T-helper 2 cell treated with Interferon-gamma antibody and Interleukin-4, amounts not matched to agents 100 ng/mL and 5 ng/mL, for 36 hours (primary cell): ENCODE measurements around the gene IGSF22. TPM values are rescaled to one million over a fixed set of nuclear protein-coding genes. Genes with fewer than 3 reads are reported as not detected.

Source experiments
- intact Hi-C: fragments of 100-400 bp; cut with micrococcal nuclease; formaldehyde crosslinking; loops from one replicate; pipeline ENCODE4 v1.15.1; 2023
- total RNA-seq: library from RNA; stranded (reverse); gene quantifications from 2 replicates; pipeline ENCODE4 v1.2.3, GENCODE V29; 2022

The IGSF22 gene
- total RNA-seq, 1 donor from 2014 or later = 0.48 TPM

- intact Hi-C loops = no loop called here
These were observed 10.5 kb downstream of the IGSF22 start for GRCh38 chr11:18715476-18715875.

- intact Hi-C loops = no loop called here
These were observed 11.6 kb downstream of the IGSF22 start for GRCh38 chr11:18714443-18714780.

GRCh38 chr11:18713646-18714442, 12.1 kb downstream of the IGSF22 start:
- intact Hi-C loops = no loop called here

- intact Hi-C loops = no loop called here
These were observed 15.4 kb downstream of the IGSF22 start for GRCh38 chr11:18710545-18710944.

- intact Hi-C loops = no loop called here
These were observed 16.6 kb downstream of the IGSF22 start for GRCh38 chr11:18709414-18709813.

- intact Hi-C loops = loop anchor here (2.0 kb wide), 1 partner anchor 13 kb away; no protein-coding TSS in a partner anchor
These were observed 18.1 kb downstream of the IGSF22 start for GRCh38 chr11:18707811-18708340.

- intact Hi-C loops = loop anchor here (2.0 kb wide), 1 partner anchor 14 kb away; no protein-coding TSS in a partner anchor
These were observed 19.4 kb downstream of the IGSF22 start for GRCh38 chr11:18706330-18707243.

GRCh38 chr11:18705651-18706281, 20.2 kb downstream of the IGSF22 start:
- intact Hi-C loops = loop anchor here (2.0 kb wide), 1 partner anchor 15 kb away; no protein-coding TSS in a partner anchor

- intact Hi-C loops = no loop called here
These were observed 21.3 kb downstream of the IGSF22 start for GRCh38 chr11:18704698-18705097.

- intact Hi-C loops = no loop called here
These were observed 21.8 kb downstream of the IGSF22 start for GRCh38 chr11:18704045-18704645.

- intact Hi-C loops = no loop called here
These were observed 22.8 kb downstream of the IGSF22 start for GRCh38 chr11:18703001-18703763.

GRCh38 chr11:18701614-18702216, 24.3 kb downstream of the IGSF22 start:
- intact Hi-C loops = no loop called here

GRCh38 chr11:18700872-18701271, 25.1 kb downstream of the IGSF22 start:
- intact Hi-C loops = loop anchor here (1.0 kb wide), 1 partner anchor 29 kb away; no protein-coding TSS in a partner anchor

GRCh38 chr11:18700375-18700774, 25.6 kb downstream of the IGSF22 start:
- intact Hi-C loops = loop anchor here (1.0 kb wide), 1 partner anchor 28 kb away; no protein-coding TSS in a partner anchor

- intact Hi-C loops = loop anchor here (1.0 kb wide), 1 partner anchor 28 kb away; no protein-coding TSS in a partner anchor
These were observed 26.1 kb downstream of the IGSF22 start for GRCh38 chr11:18699848-18700261.

- intact Hi-C loops = no loop called here
These were observed 26.8 kb downstream of the IGSF22 start for GRCh38 chr11:18699269-18699596.

GRCh38 chr11:18698341-18699268, 27.4 kb downstream of the IGSF22 start, which contains the start of gene TMEM86A:
TSS of gene TMEM86A (plus strand) at chr11:18698779. CDS start at chr11:18698887, 108 bp downstream.
- intact Hi-C loops = loop anchor here (1.0 kb wide), 2 partner anchors 23 to 64 kb away; partner anchors contain the start of gene SPTY2D1

- intact Hi-C loops = no loop called here
These were observed 28.4 kb downstream of the IGSF22 start for GRCh38 chr11:18697576-18697975.
